ENCODE measurements around the gene PRDM16. TPM values are rescaled to one million over a fixed set of nuclear protein-coding genes. Genes with fewer than 3 reads are reported as not detected.

PRDM16 gene
- total and polyA plus RNA-seq, 2 of the 13 experiments (the other 11 are each of a cell fraction or from before 2014, with no cell fraction given), result 0.15 to 0.81 TPM

GRCh38 chr1:3229081-3229725, 160.2 kb downstream of the PRDM16 start:
- no peaks in the 10 kb centered on the region; a peak in 1 of 5 replicates for H3K27me3 ChIP-seq (ENCODE audit: control insufficient read depth in 1 of 2, insufficient read depth in 2 of 2, low read length in 2 of 2)
- TF ChIP-seq BATF2 (CRISPR knock-in tag; IDR thresholded peaks at IDR 0.05) (no peak), TRAFD1 (CRISPR knock-in tag; IDR thresholded peaks at IDR 0.05; ENCODE audit: borderline replicate concordance) (no peak), ZNF30 (CRISPR knock-in tag; IDR thresholded peaks at IDR 0.05) (no peak), ZNF331 (CRISPR knock-in tag; IDR thresholded peaks at IDR 0.05) (no peak), SP4 (CRISPR knock-in tag; IDR thresholded peaks at IDR 0.05) (no peak), KAT2B (IDR thresholded peaks at IDR 0.05; ENCODE audit: borderline replicate concordance, low read depth, low read length) (no peak), CHCHD3 (CRISPR knock-in tag; IDR thresholded peaks at IDR 0.05) (no peak), CBX5 (CRISPR knock-in tag; IDR thresholded peaks at IDR 0.05; ENCODE audit: borderline replicate concordance) (no peak), MED1 (CRISPR knock-in tag; IDR thresholded peaks at IDR 0.05) (peak; percentile 53; the same call in 1 of the 2 replicates), NFE2L1 (CRISPR knock-in tag; IDR thresholded peaks at IDR 0.05; ENCODE audit: borderline replicate concordance) (no peak), ZBED4 (CRISPR knock-in tag; IDR thresholded peaks at IDR 0.05; ENCODE audit: borderline replicate concordance) (no peak), MXD1 (CRISPR knock-in tag; IDR thresholded peaks at IDR 0.05) (no peak), ZSCAN30 (CRISPR knock-in tag; IDR thresholded peaks at IDR 0.05) (no peak), ZNF775 (CRISPR knock-in tag; IDR thresholded peaks at IDR 0.05; ENCODE audit: borderline replicate concordance) (no peak), ZBTB20 (CRISPR knock-in tag; IDR thresholded peaks at IDR 0.05; ENCODE audit: borderline replicate concordance, low read depth) (no peak), ZMAT5 (CRISPR knock-in tag; IDR thresholded peaks at IDR 0.05; ENCODE audit: borderline replicate concordance, low read depth) (no peak)

More at GRCh38 chr1:3229081-3229725, 160.2 kb downstream of the PRDM16 start:
- no TSS peak for BruUV-seq (replicated peaks)
- Histone ChIP-seq H3K4me3 (replicated peaks in 1 of 3; ENCODE audit: insufficient read depth in 1 of 3, low read depth in 2 of 3, low read length in 3 of 3) (peak overlapping the region in 1 of 3 experiments; percentile 5; a peak in 1 of 6 replicates), H3K4me2 (ENCODE audit: low read depth, low read length) (peak overlapping the region; percentile 43), H3K36me3 (replicated peaks in 1 of 2; ENCODE audit: control insufficient read depth in 1 of 2, insufficient read depth in 2 of 2, low read length in 2 of 2) (no peaks in the 10 kb centered on the region), H4K20me1 (ENCODE audit: insufficient read depth, low read length) (no peaks in the 10 kb centered on the region), H2AFZ (ENCODE audit: low read length) (no peak overlapping the region), H3K9me3 (ENCODE audit: low read length) (no peaks in the 10 kb centered on the region), H3K27ac (ENCODE audit: extremely low read length, insufficient read depth, low read length) (no peak overlapping the region), H3K9ac (ENCODE audit: insufficient read depth, low read depth, low read length) (no peak overlapping the region), H3K4me1 (ENCODE audit: insufficient read depth, low read length) (peaks cover 51% of the 10 kb centered on the region), H3K79me2 (ENCODE audit: insufficient read depth, low read length) (no peaks in the 10 kb centered on the region)
- CTCF ChIA-PET (ENCODE audit: low intra/inter-chr PET ratio, low total read pairs), result interaction anchor here (1.4 kb wide), 1 partner anchor 90 kb away, joined by 3 read pairs; no protein-coding TSS in a partner anchor
- in situ Hi-C loops (cut with HindIII; ENCODE audit: extremely low pct_ligation_motif_present, low pct_unique_long_range_greater_than_20kb) (no loop called here), intact Hi-C loops (cut with micrococcal nuclease; ENCODE audit: unreplicated experiment) (no loop called here)
- POLR2A ChIA-PET, result interaction anchor here (1.0 to 1.4 kb wide), 3 partner anchors 9 to 11 kb away, joined by 4 to 8 read pairs (median 6); no protein-coding TSS in a partner anchor
- FAIRE-seq (peak; percentile 86), ATAC-seq (peak; percentile 88), DNase-seq (ENCODE audit: low spot score) (peak; percentile 66)
- WGBS (ENCODE audit: low lambda C conversion rate), result 35% methylated on average over 10 of the region's 14 CpGs
